T-helper 1 cell treated with Interleukin-12 subunit alpha and Interleukin-12 subunit beta and Interleukin-4 antibody, amounts not matched to agents 30 ng/mL and 1 ng/mL, for 36 hours (primary cell): ENCODE data around the gene PKN2. TPM values are rescaled to one million over a fixed set of nuclear protein-coding genes. Genes with fewer than 3 reads are reported as not detected.

Experiments
- intact Hi-C: fragments of 100-400 bp; cut with micrococcal nuclease; formaldehyde crosslinking; loops from one replicate; pipeline ENCODE4 v1.15.1; 2024
- total RNA-seq: library from RNA; stranded (reverse); gene quantifications from 2 replicates; pipeline ENCODE4 v1.2.3, GENCODE V29; 2022

PKN2 gene
- total RNA-seq, 1 donor from 2014 or later, result 32.6 TPM

DNA sequence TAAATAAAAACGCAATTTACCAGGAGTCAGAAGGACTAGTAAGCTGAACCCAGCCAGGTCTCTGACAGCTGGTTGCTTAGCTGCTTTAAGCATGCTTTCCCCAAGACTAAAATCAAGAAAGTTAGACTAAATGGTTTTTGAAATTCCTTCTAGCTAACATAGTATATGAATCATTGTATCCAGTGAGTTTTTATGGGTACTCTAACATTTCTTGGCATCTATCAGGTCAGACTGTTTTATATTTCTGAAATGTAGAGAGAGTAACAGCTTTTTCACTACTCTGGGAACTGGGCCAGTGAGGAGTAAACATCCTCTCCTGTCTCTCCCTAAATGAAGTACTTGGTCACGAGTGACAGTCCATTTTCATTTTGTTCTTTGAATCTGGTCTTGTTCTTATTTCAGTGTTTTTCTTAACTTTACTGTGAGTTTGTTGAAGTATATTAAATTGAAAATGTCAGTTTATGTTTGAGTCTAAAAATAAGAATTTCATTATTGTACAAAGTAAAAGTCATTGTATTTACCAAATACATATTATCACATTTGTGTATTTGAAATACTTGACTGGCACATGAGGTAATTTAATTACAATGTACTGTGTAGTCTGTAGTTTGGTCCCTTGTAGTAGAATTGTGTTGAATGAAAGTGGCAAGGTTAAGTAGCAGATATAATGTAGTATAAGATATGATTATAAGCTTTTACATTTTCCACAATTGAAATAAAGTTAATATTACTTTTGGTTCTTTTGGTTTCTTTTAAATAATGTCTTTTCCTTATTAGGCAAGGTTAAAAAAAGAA is 47.6 kb downstream of the PKN2 start:
- intact Hi-C loops, result loop anchor here (1.0 kb wide), 1 partner anchor 10 kb away; no protein-coding TSS in a partner anchor

DNA sequence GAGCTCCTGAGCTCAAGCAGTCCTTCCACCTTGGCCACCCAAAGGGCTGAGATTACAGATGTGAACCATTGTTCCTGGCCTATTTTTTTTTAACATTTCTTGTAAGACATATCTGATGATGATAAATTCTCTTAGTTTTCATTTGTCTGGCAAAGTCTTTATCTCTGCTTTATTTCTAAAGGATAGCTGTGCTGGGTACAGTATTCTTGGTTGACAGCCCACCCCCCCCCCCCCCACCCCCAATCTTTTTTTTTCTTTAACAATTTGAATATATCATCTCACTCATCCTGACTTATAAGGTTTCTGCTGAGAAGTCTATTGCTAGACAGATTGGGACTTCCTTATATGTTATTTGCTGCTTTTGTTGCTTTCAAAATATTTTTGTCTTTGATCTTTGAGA is 51.3 kb downstream of the PKN2 start:
- intact Hi-C loops, result no loop called here

DNA sequence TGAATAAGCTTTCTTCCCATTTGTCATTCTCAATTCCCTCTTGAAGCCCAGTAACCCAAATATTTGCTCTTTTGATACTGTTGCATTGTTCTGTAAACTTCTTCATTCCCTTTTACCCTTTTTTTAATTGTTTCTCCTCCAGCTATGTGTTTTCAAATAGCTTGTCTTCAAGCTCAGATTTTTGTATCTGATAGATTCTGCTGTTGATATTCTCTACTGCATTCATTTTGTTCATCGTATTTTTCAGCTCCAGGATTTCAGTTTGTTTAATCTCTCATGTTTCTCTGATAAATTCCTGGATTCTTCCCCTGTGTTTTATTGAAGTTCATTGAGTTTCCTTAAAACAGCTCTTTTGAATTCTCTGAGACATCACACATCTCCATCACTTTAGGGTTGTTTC is 51.8 kb downstream of the PKN2 start:
- intact Hi-C loops, result loop anchor here (1.0 kb wide), 1 partner anchor 141 kb away; no protein-coding TSS in a partner anchor

DNA sequence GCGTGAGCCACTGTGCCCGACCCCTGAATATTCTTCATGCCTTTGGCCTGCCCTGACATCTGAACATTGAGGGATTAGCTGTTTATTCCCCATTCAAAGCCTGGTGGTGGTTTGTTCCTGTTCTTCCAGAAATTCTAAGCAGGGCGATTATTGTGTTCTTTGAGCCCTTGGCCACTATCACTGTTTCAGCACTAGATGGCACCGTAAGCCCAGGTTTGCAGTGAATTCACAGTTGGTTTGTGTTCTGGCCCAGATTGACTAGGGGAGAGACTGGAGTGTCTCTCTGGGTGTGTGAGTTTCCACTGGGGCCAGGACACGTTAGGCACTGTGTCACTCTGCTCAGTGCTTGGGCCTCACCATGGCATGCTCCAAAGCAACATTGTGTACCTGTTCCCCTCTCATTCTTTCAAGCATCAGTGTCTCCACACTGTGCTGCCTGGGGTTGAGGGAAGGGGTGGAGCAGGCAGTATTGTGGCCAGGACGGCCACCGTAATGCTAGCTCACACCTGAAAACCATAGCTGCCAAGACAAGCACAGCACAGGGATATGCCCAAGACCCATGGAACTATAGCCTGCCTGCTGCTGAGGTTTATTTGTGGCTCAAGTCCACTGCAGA is 52.7 kb downstream of the PKN2 start:
- intact Hi-C loops, result loop anchor here (1.0 kb wide), 1 partner anchor 141 kb away; no protein-coding TSS in a partner anchor

DNA sequence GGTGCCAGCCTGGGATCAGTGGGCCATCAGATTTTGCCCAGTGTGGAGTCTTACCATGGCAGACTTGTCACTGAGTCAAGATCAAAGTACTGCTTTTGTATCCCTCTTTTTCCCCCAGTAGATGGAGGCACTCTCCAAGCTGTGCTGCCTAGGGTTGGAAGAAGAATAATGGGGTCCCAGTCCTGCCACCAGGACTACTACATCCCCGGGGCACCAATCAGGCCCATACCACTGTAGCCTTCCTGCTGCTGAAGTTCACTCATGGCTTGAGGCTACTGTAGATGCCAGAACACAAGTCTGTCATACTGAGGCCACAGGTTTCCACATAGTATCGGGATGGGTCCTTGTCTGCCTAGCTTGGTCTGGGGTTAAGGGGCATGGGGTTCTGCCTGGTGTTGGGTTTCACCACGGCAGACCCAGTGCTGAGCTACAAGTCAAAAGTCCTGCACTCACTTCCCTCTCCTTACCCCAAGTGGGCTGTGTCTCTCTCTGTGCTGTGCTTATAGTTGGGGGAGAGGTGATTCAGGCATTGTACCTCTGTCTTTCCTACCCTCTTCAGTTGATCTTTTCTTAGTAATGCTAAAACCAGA is 53.4 kb downstream of the PKN2 start:
- intact Hi-C loops, result no loop called here

DNA sequence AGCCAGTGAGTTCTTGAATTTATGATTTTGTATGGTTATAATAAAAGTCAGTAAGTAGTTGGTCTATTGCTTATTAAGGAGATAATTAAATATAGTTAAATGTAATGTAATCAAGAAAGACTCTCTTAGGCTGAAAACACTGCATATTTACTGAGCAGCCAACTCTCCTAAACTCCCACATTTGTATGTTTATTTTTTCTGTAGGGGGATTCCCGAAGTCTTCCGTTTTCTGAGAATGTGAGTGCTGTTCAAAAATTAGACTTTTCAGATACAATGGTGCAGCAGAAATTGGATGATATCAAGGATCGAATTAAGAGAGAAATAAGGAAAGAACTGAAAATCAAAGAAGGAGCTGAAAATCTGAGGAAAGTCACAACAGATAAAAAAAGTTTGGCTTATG is 56.7 kb downstream of the PKN2 start:
- intact Hi-C loops, result no loop called here

DNA sequence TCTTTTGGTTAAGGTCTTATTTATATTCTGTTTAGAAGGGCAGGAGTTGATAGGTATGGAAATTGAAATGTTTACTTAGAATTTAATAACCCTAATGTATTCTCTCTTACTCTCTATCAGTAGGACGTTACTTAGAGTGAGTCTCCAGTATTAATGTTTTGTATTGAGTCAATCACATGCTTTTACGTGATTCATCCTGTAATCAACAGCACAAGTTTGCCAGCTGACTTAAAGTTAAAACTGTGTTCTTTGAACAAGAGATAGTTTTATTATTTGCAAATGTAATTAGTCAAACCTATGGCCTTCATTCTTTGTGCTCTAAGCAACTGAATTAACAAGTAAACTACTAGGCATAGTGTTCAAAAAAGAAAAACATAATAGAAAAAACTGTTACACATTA is 57.3 kb downstream of the PKN2 start:
- intact Hi-C loops, result no loop called here

DNA sequence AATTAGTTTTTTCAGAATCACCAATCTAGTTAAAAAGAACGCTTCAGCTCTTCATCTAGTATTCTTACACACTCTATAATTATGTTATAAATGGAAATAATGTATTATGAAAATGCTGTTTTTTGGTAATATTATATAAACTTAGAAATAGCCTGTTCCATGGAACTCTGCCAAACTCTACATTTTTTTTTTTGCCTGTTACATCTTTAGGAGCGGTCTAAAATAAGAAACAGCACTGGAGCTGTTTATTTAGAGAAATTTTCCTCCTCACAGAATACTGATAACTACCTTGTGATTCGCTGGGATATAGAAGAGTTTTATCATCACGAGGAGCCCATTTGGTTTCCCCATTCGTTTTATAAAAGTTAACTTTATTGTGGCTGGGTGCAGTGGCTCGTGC is 58.5 kb downstream of the PKN2 start:
- intact Hi-C loops, result no loop called here

DNA sequence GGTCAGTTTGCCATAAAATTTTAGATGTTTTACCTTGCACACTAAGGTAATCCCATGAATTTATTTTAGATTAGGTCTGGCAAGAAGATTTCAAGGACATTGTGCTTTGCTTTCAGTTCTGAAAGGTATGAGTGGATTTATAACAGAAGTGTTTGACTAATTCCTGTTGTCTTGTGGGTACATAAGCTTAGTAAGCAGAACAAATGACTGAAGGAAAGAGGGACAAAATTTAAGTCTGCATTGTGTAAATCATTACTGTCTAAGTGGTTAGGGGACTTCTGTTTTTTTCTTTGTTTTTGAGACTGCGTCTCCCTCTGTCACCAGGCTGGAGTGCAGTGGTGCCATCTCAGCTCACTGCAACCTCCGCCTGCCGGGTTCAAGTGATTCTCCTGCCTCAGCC is 60.1 kb downstream of the PKN2 start:
- intact Hi-C loops, result no loop called here

DNA sequence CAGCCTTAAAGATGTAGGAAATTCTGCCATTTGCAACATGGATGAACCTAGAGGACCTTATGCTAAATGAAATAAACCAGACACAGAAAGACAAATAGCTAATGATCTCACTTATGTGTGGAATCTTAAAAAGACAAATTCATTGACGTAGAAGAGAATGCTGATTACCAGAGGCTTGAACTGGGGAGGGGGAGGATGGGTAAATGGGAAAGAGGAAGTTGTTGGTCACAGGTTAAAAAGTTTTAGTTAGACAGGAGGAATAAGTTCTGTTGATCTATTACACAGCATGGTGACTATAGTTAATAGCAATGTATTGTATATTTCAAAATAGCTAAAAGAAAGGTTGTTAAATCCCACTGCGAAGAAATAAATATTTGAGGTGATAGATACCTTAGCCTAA is 62.8 kb downstream of the PKN2 start:
- intact Hi-C loops, result no loop called here

DNA sequence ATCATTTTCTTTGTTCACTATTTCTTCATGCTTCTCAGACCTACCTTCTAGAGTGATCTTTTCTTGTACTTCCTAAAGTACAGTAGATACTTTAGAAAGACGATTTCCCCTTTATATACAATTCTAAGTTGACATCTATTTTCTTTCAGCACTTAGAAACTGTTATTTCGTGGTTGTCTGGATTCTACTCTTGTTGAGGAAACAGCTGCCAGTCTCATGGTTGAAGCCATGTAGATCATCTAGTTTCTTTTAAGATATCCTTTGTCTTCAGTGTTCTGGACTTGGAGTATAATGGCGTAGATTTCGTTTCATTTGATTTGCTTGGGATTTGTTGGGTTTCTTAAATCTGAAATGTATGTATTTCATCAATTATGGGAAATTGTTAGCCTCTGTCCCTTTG is 67.6 kb downstream of the PKN2 start:
- intact Hi-C loops, result no loop called here

DNA sequence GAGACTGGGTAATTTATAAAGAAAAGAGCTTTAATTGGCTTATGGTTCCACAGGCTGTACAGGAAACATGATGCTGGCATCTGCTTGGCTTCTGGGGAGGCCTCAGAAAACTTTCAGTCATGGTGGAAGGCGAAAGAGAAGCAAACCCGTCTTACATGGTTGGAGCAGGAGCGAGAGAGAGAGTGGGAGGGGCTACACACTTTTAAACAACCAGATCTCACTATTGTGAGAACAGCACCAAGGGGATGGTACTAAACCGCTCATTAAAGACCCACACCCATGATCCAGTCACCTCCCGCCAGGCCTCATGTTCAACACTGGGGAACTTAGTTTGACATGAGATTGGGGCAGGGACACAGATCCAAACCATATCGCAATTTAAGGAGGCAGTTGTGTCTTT is 69.4 kb downstream of the PKN2 start:
- intact Hi-C loops, result no loop called here

DNA sequence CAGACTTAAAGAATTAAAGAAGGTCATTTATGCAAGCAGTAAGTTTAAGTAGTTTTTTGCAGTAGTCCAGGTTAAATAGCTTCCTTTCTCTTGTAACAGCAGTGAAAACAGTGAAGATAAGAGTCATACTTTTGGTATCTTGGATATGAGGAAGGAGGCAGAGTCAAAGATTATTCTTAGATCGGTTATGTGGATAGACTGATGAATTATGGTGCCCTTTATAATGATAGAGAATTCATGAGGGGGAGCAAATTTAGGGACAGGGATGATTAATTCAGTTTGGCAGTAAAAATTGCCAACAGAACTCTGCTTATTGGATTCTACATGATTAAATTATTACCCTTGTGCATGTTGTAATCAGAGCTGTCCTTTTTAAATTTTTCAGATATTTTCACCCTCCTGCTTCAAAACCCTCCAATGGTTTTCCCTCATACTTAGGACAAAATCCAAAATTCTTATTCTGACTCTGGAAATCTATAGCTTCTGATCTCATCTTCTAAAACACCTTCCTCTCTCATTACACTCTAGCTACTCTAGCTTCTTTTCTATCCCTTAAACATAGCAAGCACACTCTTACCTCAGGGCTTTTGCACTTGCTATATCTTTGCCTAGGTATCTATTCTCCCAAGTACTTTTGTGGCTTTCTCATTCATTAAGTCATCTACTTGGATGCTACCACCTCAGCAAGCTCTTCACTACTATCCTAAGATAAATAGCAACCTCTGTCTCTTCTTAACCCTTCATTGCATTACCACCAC is 79.8 kb downstream of the PKN2 start:
- intact Hi-C loops, result no loop called here

DNA sequence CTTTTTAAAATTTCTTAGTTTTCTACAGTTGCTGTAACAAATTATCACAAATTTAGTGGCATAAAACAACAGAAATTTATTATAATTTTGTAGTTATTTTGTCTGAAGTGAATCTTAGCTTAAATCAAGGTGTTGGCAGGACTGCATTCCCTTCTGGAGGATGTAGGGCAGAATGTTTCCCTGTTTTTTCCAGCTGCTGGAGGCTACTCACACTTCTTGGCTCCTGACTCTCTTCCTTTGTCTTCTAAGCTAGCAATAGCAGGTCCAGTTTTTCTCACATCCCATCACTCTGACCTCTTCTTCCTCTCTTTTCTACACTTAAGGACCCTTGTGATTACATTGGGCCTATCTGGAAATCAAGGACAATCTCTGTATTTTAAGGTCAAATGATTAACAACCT is 84.1 kb downstream of the PKN2 start:
- intact Hi-C loops, result no loop called here

DNA sequence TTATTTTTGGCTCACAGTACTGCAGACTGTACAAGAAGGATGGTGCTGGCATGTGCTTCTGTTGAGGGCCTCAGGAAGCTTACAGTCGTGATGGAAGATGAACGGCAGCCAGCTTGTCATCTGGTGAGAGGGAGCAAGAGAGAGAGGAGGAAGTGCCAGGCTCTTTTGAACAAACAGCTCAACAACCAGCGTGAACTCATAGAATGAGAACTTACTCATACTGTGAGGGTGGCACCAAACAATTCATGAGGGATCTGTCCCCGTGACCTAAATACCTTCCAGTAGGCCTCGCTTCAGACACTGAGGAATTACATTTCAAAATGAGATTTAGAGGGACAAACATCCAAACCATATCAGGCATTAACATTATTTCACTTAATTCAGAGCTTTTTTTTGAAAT is 84.7 kb downstream of the PKN2 start:
- intact Hi-C loops, result no loop called here

DNA sequence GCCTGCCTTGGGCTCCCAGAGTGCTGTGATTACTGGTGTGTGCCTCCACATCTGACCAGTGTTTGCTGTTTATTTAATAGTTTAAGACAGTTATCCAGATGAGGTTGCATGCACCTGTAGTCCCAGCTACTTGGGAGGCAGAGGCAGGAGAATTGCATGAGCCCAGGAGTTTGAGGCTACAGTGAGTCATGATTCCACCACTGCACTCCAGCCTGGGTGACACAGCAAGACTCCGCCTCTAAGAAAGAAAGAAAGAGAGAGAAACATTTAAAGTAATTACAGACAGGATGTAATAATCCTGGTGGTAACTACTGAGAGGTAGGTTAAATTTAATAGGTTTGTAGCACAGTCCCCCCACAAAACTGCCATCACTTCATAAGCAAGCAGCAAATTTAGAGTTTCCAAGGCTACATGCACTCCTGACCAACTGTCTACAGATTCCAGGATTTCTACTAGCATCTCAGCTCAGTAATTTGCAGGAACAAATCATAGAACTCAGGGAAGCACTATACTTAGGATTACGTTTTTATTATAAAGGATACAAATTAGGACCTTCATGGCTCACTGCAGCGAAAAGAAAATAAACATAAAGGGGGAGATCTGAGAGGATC is 89.6 kb downstream of the PKN2 start:
- intact Hi-C loops, result no loop called here

DNA sequence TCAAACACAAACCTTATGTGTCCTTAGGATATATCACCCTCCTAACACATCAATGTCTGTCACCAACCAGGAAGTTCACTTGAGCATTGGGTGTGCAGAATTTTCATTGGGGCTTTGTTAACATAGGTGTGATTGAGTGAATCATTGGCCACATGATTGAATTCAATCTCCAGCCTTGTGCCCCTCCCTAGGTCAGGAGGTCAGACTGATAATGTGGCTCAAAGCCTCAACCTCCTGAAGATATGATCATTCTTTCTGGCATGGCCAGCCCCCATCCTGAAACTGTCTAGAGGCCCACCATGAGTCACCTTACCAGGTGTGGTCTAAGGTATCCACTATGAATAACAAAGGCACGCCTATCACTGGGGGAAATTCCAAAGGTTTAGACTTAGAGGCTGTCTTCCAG is 90.1 kb downstream of the PKN2 start:
- intact Hi-C loops, result no loop called here

DNA sequence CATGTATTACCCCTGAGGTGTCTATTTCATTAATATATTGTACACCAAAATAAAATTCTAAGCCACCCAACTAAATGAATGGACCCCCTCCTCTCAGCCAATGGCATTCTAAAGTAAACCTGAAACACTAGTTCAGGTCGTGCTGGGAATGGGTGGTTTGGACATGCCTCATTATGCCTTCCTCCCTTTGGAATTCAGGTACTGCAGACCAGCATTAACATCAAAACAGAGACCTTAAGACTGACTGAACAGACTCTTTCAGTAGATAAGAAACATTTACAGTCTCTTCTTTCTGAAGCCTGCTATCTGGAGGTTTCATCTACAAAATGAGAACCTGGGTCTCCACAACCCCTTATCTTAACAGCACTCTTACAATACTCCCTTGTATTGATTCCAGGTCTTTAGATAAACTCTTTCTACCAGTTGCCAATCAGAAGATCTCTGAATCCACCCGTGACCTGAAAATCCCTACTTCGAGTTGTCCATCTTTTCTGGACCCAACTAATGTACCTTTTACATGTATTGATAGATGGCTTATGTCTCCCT is 93.6 kb downstream of the PKN2 start:
- intact Hi-C loops, result no loop called here

DNA sequence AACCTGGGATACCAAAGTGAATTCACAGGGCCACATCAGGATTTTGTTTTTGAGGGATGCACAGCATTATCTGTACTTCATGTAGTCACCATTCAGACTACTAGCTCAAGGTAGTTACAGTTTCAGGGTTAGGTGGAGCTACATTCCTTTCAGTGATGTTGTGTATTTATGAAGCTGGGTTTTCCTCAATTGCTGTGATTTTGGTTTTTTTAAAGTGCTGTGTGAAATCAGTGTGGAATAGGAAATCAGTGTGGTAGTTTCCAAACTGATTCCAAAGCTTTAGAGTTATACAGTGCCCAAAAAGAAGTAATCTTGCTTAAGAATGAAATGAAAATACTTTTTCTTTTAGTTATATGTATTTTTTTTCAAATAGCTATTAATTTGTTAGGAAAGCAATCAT is 95.8 kb downstream of the PKN2 start:
- intact Hi-C loops, result no loop called here

DNA sequence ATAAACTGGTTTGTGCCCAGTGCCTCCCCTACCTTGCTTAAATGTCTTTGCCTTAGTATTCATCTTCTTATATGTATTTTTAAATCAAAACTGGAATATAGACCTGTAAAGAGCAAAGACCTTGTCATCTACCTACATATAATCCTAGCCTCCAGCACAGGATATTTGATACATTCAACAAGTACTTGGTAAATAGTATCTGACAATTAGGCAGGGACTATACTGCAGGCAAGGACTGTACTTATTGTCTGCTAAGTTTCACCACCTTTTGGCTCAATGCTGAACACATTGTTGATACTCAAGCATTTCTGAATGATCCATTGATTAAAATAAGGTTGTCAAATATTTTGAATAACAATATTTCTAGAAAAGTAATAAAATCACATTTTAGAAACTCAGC is 96.4 kb downstream of the PKN2 start:
- intact Hi-C loops, result no loop called here

DNA sequence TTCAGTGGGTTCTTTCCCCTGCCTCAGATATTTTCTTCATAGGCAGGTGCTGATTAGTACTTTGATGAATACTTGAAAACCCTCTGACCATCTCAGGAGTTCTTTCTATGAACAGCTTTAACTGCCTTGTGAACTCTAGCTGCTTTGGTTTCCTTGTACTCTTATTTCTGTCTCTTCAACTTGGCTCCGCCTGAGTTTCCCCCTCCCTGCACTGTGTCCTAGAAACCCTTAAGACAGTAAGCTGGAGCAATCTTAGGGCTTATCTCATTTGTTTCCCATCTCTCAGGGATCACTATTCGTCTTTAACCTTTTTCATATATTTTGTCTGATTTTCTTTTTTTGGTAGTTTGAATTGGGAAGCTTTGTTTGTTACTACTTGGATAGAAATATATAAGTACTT is 99.1 kb downstream of the PKN2 start:
- intact Hi-C loops, result no loop called here
